Mucosa of descending colon (tissue), 3 donors: ENCODE data around the gene LARP1. TPM values are rescaled to one million over a fixed set of nuclear protein-coding genes. Genes with fewer than 3 reads are reported as not detected.

Experiments
- ATAC-seq: fragments of 200-7000 bp; cut with Tn5 transposase; one replicate; pipeline ENCODE4 v1.9.1; 2020; ENCODE audit warnings: mild to moderate bottlenecking, moderate library complexity
- DNase-seq, 3 donors: peaks; one replicate each; pipeline ENCODE4 v3.0.0-alpha.2; 2020
- H3K36me3 ChIP-seq: fragments of 200-600 bp; one replicate; pipeline ENCODE4 v1.8.0; 2021; ENCODE audit warnings: low read depth, mild to moderate bottlenecking
- H3K4me1 ChIP-seq: fragments of 200-600 bp; one replicate; pipeline ENCODE4 v1.8.0; 2021; ENCODE audit warnings: low read depth, mild to moderate bottlenecking
- H3K4me3 ChIP-seq: fragments of 200-600 bp; one replicate; pipeline ENCODE4 v1.8.0; 2021; ENCODE audit warnings: mild to moderate bottlenecking
- H3K9me3 ChIP-seq: fragments of 200-600 bp; one replicate; pipeline ENCODE4 v1.8.0; 2021; ENCODE audit warnings: mild to moderate bottlenecking
- intact Hi-C, 2 donors: fragments of 100-400 bp; cut with DNase I in 1 of 2; cut with micrococcal nuclease in 1 of 2; formaldehyde crosslinking; loops; one replicate each; pipeline versions ENCODE4 v1.11.0 to v1.11.1; 2022; cut with DNase I, micrococcal nuclease
- total RNA-seq, 3 donors: library from RNA; stranded (reverse); fragmentation: NEBNext Ultra II Directional in 2 of 3; extraction: Animal tissue kit (Norgen Biotek cat#: 25700) in 2 of 3; gene quantifications; one replicate each; pipeline versions ENCODE4 v1.2.1 to v1.2.4, GENCODE V29; 2021 to 2023
- TF ChIP-seq, protein P1 (sequence below): fragments of 200-600 bp; IDR thresholded peaks from one replicate; pipeline ENCODE4 v1.8.0; 2022; ENCODE audit warnings: antibody characterized with exemption, mild to moderate bottlenecking
- donor health status: DM: no; HTN: no; CAD: no; lungs with moderate emphysema.
- donor health status: DM: no; HTN: no; CAD: no.
- donor health status: DM: no; HTN: yes; CAD: no.

The LARP1 gene
- total RNA-seq, 3 donors from 2014 or later = 127 to 157 (median 140) TPM

DNA sequence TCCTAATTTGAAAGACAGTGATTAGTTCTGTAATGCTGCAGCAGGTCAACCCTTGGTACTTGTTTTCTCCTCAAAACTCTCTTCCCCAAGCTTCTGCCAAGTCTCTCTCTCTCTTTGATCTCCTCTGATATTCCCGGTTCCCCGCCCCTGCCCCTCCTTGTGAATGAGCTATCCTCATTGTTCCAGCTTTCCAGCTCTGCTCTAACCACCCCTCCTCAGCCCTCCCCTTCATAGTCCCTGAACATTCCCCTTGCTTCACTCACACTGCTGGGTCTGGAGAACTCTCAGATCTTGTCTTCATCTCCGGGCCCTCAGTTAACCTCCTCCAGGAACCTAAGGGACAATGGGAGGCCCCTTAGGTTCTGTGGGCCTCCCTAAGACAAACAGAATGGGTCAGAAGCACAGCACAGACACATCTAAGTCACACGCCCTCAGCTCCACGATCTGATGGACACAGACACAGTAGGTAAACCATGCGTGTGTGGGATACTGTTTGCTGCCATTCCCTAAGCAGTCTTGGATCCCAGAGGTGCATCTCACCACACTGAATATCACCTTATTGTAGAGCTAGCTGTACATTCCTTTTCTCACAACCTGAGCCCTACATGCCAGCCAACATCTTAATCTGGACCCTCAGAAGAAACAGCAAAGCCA, 17.4 kb upstream of the LARP1 start:
- TF ChIP-seq, protein P1, sequence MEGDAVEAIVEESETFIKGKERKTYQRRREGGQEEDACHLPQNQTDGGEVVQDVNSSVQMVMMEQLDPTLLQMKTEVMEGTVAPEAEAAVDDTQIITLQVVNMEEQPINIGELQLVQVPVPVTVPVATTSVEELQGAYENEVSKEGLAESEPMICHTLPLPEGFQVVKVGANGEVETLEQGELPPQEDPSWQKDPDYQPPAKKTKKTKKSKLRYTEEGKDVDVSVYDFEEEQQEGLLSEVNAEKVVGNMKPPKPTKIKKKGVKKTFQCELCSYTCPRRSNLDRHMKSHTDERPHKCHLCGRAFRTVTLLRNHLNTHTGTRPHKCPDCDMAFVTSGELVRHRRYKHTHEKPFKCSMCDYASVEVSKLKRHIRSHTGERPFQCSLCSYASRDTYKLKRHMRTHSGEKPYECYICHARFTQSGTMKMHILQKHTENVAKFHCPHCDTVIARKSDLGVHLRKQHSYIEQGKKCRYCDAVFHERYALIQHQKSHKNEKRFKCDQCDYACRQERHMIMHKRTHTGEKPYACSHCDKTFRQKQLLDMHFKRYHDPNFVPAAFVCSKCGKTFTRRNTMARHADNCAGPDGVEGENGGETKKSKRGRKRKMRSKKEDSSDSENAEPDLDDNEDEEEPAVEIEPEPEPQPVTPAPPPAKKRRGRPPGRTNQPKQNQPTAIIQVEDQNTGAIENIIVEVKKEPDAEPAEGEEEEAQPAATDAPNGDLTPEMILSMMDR = no peak
- H3K4me1 ChIP-seq = no peaks in the 10 kb centered on the region
- H3K36me3 ChIP-seq = no peaks in the 10 kb centered on the region
- H3K4me3 ChIP-seq = no peak overlapping the region
- no peak for ATAC-seq
- intact Hi-C loops = no loop called here
- no peaks in the 10 kb centered on the region for H3K9me3 ChIP-seq
- DNase-seq = no peak

GRCh38 chr5:154740483-154740882, 14.7 kb upstream of the LARP1 start:
- H3K4me3 ChIP-seq = no peak overlapping the region
- peak in 1 of 3 donors; percentile 50 for DNase-seq
- TF ChIP-seq, protein P1 = no peak
- intact Hi-C loops = no loop called here
- no peaks in the 10 kb centered on the region for H3K4me1 ChIP-seq
- no peaks in the 10 kb centered on the region for H3K9me3 ChIP-seq
- H3K36me3 ChIP-seq = no peaks in the 10 kb centered on the region
- ATAC-seq = no peak

DNA sequence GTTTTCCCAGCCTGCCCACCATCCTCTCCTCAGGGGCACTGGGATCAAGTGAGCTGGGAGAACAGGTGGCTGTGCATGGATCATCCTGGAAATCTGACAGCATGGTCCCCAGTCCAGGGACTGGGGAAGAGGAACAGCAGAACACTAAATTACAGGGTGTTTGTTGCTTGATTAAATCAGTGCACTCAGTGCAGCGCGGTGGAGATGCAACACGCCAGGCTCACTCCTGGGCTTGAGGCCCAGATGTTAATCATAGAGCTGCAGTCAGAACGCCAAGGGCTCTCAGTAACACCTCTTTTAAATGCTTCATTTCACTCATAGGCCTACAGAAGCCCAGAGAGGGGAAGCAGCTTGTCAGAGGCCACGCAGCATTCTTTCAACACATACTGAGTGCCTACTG, 14.2 kb upstream of the LARP1 start:
- ATAC-seq = peak; percentile 13
- H3K9me3 ChIP-seq = no peaks in the 10 kb centered on the region
- H3K4me3 ChIP-seq = no peak overlapping the region
- no peak for DNase-seq
- TF ChIP-seq, protein P1 = no peak
- no peaks in the 10 kb centered on the region for H3K36me3 ChIP-seq
- intact Hi-C loops = no loop called here
- H3K4me1 ChIP-seq = no peaks in the 10 kb centered on the region

DNA sequence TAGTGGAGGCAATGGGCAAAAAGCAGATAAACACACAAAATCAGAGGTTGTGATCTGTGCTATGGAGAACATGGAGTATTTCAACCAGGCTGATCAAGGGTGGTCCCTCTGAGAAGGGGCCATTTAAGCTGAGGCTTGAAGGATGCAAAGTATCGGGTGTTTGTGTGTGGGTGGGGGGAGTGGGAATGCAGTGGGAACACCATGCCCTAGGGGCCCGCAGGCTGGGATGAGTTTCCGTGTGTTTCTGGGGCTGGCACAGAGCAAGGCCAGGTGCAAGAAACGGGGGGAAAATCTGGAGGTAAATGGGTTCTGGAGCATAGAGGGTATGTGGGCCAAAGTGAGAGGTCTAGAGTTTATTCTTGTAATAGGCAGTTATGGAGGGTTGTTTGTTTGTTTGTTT, 13.8 kb upstream of the LARP1 start:
- ATAC-seq (no peak), DNase-seq (no peak)
- TF ChIP-seq, protein P1 = no peak
- Histone ChIP-seq H3K9me3 (no peaks in the 10 kb centered on the region), H3K36me3 (no peaks in the 10 kb centered on the region), H3K4me3 (no peak overlapping the region), H3K4me1 (no peaks in the 10 kb centered on the region)
- intact Hi-C loops = no loop called here

DNA sequence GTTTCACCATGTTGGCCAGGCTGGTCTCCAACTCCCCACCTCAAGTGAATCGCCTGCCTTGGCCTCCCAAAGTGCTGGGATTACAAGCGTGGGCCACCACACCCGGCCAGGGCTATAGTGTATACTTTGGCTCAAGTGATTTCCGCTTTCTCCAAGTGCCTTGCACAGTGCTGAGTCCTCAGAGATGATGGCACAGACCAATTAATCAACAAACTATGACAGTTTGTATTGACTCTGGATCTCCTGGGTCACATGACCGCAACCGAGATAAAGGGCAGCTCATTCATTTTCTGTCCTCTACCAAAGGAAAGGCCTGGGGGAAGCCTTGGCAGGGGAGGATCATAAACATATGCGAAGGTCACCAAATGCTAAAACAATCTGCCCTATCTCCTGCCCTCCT, 11.4 kb upstream of the LARP1 start:
- no peak for DNase-seq
- intact Hi-C loops = no loop called here
- no peaks in the 10 kb centered on the region for H3K36me3 ChIP-seq
- no peak overlapping the region for H3K4me3 ChIP-seq
- no peak for ATAC-seq
- TF ChIP-seq, protein P1 = no peak
- H3K9me3 ChIP-seq = no peaks in the 10 kb centered on the region
- H3K4me1 ChIP-seq = no peaks in the 10 kb centered on the region

DNA sequence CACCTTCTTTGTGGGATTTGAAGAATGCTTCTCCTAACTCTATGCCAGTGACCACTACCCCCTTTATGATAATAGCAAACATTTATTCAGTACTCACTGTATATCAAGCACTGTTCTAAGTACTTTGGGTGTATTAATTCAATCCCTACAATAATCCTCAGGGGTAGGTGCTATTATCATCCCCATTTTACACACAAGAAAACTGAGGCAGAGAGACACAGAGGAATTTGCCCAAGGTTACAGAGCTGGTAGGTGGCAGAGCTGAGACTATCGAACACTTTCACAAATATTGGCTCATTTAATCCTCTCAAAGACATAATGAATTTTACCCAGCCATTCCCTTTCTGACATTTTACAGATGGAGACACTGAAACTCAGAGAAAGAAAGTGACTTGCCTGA, 9.8 kb upstream of the LARP1 start:
- intact Hi-C loops = no loop called here
- Histone ChIP-seq H3K9me3 (no peaks in the 10 kb centered on the region), H3K4me3 (no peak overlapping the region), H3K36me3 (no peaks in the 10 kb centered on the region), H3K4me1 (no peaks in the 10 kb centered on the region)
- TF ChIP-seq, protein P1 = no peak
- no peak for DNase-seq
- no peak for ATAC-seq
